Measurements from ENCODE around the gene PIK3CA.

DNA sequence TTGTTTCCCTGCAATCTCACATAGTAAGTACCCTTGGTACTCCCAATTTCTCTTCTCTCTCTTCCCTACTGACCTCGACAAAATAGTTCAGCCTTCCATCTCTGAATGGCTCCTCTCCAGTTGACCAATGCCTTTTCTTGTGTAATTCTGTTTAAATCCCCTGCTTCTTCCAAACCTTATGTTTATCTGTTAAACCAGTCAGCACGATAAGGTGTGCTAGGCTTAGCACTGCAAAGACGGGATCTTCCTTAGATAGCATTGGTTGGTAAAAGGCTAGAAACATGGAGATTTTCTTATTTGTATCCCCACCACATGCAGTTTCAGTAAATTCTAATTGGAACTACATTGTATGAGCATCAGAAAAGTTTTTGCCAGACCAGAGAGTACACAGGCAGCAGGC lies 128.6 kb downstream of the PIK3CA start:
- TF ChIP-seq POLR2AphosphoS5 (IDR thresholded peaks at IDR 0.05; ENCODE audit: borderline replicate concordance, low read depth, low read length) = no peak
- no peak for TF ChIP-seq EZH2 (IDR thresholded peaks at IDR 0.05)
- no peak for TF ChIP-seq FOXP2 (optimal IDR thresholded peaks at IDR 0.05; ENCODE audit: control extremely low read depth, extremely low read length, insufficient read depth)
